Natural killer cell (primary cell): ENCODE results near the gene ERMAP. TPM values are rescaled to one million over a fixed set of nuclear protein-coding genes. Genes with fewer than 3 reads are reported as not detected.

Experiments
- ATAC-seq, 3 donors: fragments of 150-1000 bp in 2 of 3; fragments of 200-7000 bp in 1 of 3; cut with Tn5 transposase; 1 replicate in 1 of 3; 2 replicates in 2 of 3; pipeline ENCODE4 v1.10.0; 2021; ENCODE audit warnings: mild to moderate bottlenecking in 2 of 3, moderate library complexity in 2 of 3
- DNase-seq, 2 donors: peaks; one replicate each; pipeline versions ENCODE4 v3.0.0 to v3.0.0-alpha.2; 2013 to 2021; ENCODE audit warnings: mixed read lengths in 1 of 2
- H3K27ac ChIP-seq: one replicate; pipeline ENCODE4 v1.5.1; 2013; ENCODE audit warnings: mild to moderate bottlenecking, low read length
- H3K27me3 ChIP-seq: one replicate; pipeline ENCODE4 v1.6.1; 2013; ENCODE audit warnings: low read length; ENCODE audit not compliant: control insufficient read depth, insufficient read depth
- H3K36me3 ChIP-seq: one replicate; pipeline ENCODE4 v1.6.1; 2013; ENCODE audit warnings: low read length; ENCODE audit not compliant: control insufficient read depth, insufficient read depth
- H3K4me1 ChIP-seq: one replicate; pipeline ENCODE4 v1.6.1; 2013; ENCODE audit warnings: low read length; ENCODE audit not compliant: control insufficient read depth, insufficient read depth
- H3K4me3 ChIP-seq: one replicate; pipeline ENCODE4 v1.5.1; 2013; ENCODE audit warnings: low read length
- H3K9me3 ChIP-seq: one replicate; pipeline ENCODE4 v1.6.1; 2013; ENCODE audit warnings: low read length; ENCODE audit not compliant: control insufficient read depth, insufficient read depth
- H3K27ac Mint-ChIP-seq, 2 donors: one replicate each; pipeline ENCODE4 v1.8.0; 2022; ENCODE audit warnings: mild to moderate bottlenecking in 2 of 2, mixed read lengths in 2 of 2, moderate library complexity in 1 of 2
- H3K27me3 Mint-ChIP-seq, 2 donors: one replicate each; pipeline ENCODE4 v1.8.0; 2022; ENCODE audit warnings: low read depth in 2 of 2, mixed read lengths in 2 of 2
- H3K36me3 Mint-ChIP-seq: one replicate; pipeline ENCODE4 v1.8.0; 2022; ENCODE audit warnings: mixed read lengths
- H3K4me1 Mint-ChIP-seq, 2 donors: one replicate each; pipeline ENCODE4 v1.8.0; 2022; ENCODE audit warnings: mixed read lengths in 2 of 2
- H3K4me3 Mint-ChIP-seq: one replicate; pipeline ENCODE4 v1.8.0; 2022; ENCODE audit warnings: mild to moderate bottlenecking, moderate library complexity, mixed read lengths
- H3K9me3 Mint-ChIP-seq, 2 donors: one replicate each; pipeline ENCODE4 v1.8.0; 2022; ENCODE audit warnings: mixed read lengths in 2 of 2
- WGBS: methylation state at CpG from one replicate; pipeline ENCODE4 v1.1.7; 2013; ENCODE audit warnings: missing lambda C conversion rate; ENCODE audit not compliant: insufficient coverage; 5-methylcytosine and 5-hydroxymethylcytosine counted together
- intact Hi-C: fragments of 100-400 bp; cut with micrococcal nuclease; formaldehyde crosslinking; loops from one replicate; pipeline ENCODE4 v1.14.2; 2022
- total RNA-seq, 4 donors: library from RNA; stranded (reverse); fragments of 120-200 nt in 1 of 4; gene quantifications; one replicate each; pipeline versions ENCODE4 v1.2.3 to v1.2.4, GENCODE V29; 2013 to 2022
- TF ChIP-seq, protein P1 (sequence below): fragments of 200-600 bp; IDR thresholded peaks from one replicate; pipeline ENCODE4 v1.8.0; 2022; ENCODE audit warnings: antibody characterized with exemption

The ERMAP gene
- total RNA-seq, 3 donors from 2014 or later (not counting 1 experiment from before 2014, with no cell fraction given): 7.0 to 7.5 (median 7.5) TPM

DNA sequence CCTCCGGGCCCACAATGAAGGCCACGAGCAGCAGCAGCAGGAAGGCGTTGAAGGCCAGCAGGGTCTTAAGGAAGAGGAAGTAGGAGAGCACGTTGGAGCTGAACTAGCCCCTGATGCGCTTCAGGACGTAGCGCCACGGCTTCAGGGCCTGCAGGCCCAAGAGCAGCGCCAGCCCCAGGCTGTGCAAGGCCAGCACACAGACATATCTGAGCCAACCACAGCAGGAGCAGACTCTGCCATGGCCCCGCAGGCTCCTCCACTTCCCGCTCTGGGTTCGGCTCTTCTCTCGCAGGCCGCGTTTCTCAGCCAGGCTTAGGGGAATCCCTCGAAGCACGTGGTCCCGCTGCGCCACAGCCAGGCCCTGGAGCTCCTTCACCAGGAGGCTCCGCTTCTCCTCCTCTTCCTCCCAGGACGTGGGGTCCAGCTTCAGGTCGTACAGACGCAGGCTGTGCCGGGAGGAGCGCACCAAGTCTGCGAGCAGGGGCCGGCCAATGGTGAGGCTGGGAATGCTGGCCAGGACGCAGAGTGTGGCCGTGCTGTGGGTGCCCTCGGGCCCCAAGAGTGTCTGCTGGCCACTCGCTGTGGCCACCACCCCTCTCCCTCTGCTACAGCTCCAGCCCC, 71.2 kb downstream of the ERMAP start:
- Histone ChIP-seq H3K4me1 (no peaks in the 10 kb centered on the region), H3K36me3 (no peaks in the 10 kb centered on the region), H3K27ac (no peak overlapping the region), H3K4me3 (no peak overlapping the region), H3K27me3 (no peaks in the 10 kb centered on the region), H3K9me3 (no peaks in the 10 kb centered on the region)
- no peaks in the 10 kb centered on the region for H3K9me3 Mint-ChIP-seq
- no peak overlapping the region for H3K4me3 Mint-ChIP-seq
- WGBS: 91% methylated on average over 31 of the region's 31 CpGs
- H3K27ac Mint-ChIP-seq: no peak overlapping the region
- no peaks in the 10 kb centered on the region for H3K36me3 Mint-ChIP-seq
- no peak for ATAC-seq
- H3K27me3 Mint-ChIP-seq: peaks cover 6 to 11% of the 10 kb centered on the region in 2 donors
- intact Hi-C loops: no loop called here
- TF ChIP-seq, protein P1, sequence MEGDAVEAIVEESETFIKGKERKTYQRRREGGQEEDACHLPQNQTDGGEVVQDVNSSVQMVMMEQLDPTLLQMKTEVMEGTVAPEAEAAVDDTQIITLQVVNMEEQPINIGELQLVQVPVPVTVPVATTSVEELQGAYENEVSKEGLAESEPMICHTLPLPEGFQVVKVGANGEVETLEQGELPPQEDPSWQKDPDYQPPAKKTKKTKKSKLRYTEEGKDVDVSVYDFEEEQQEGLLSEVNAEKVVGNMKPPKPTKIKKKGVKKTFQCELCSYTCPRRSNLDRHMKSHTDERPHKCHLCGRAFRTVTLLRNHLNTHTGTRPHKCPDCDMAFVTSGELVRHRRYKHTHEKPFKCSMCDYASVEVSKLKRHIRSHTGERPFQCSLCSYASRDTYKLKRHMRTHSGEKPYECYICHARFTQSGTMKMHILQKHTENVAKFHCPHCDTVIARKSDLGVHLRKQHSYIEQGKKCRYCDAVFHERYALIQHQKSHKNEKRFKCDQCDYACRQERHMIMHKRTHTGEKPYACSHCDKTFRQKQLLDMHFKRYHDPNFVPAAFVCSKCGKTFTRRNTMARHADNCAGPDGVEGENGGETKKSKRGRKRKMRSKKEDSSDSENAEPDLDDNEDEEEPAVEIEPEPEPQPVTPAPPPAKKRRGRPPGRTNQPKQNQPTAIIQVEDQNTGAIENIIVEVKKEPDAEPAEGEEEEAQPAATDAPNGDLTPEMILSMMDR: no peak
- H3K4me1 Mint-ChIP-seq: no peaks in the 10 kb centered on the region
- no peak for DNase-seq

GRCh38 chr1:42889264-42889663, 72.3 kb downstream of the ERMAP start:
- no peaks in the 10 kb centered on the region for H3K36me3 Mint-ChIP-seq
- ATAC-seq (no peak), DNase-seq (no peak)
- intact Hi-C loops: no loop called here
- Histone ChIP-seq H3K27me3 (no peaks in the 10 kb centered on the region), H3K27ac (no peak overlapping the region), H3K4me3 (no peak overlapping the region), H3K9me3 (no peaks in the 10 kb centered on the region), H3K4me1 (no peaks in the 10 kb centered on the region), H3K36me3 (no peaks in the 10 kb centered on the region)
- H3K27ac Mint-ChIP-seq: no peak overlapping the region
- H3K4me3 Mint-ChIP-seq: no peak overlapping the region
- H3K27me3 Mint-ChIP-seq: peaks cover 7 to 10% of the 10 kb centered on the region in 2 donors
- no peaks in the 10 kb centered on the region for H3K4me1 Mint-ChIP-seq
- no peaks in the 10 kb centered on the region for H3K9me3 Mint-ChIP-seq
- TF ChIP-seq, protein P1: no peak
- 80% methylated on average over 3 of the region's 4 CpGs for WGBS

DNA sequence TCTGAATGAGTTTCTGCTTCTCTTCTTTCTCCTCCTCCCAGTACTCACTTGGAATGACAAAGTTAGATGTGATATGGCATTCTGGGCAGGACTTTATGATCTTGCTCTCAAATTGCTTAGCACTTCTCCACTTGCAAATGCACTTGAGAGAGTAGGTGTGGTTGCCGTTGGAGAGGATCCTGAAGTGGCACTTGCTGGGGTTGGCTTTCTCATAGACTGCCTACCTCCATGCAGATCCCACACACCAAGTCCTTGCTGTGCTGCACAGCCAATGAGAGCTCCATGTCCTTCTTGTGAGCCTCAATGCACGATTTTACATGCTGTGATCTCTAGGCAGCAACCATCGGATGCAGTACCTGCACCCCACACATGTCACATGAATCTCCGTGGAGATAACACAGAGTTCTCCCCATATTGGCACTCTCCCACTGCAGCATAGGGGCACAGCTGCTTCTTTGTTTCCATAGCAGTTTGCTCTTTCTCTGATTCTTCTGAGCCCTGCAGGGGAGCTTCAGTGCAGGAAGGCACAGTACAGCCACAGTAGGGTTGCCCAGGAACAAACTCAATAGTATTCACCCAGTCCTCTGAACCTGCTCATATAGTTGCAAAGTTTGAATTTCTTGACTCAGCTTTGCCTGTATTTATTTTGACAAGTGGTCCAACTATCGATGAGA, 74.7 kb downstream of the ERMAP start:
- intact Hi-C loops: no loop called here
- Histone ChIP-seq H3K4me1 (no peaks in the 10 kb centered on the region), H3K27ac (no peak overlapping the region), H3K27me3 (no peaks in the 10 kb centered on the region), H3K9me3 (no peaks in the 10 kb centered on the region), H3K36me3 (no peaks in the 10 kb centered on the region), H3K4me3 (no peak overlapping the region)
- ATAC-seq: no peak
- no peaks in the 10 kb centered on the region for H3K4me1 Mint-ChIP-seq
- no peak overlapping the region for H3K4me3 Mint-ChIP-seq
- TF ChIP-seq, protein P1: no peak
- no peak overlapping the region for H3K27ac Mint-ChIP-seq
- no peaks in the 10 kb centered on the region for H3K9me3 Mint-ChIP-seq
- H3K36me3 Mint-ChIP-seq: no peaks in the 10 kb centered on the region
- no peak for DNase-seq
- H3K27me3 Mint-ChIP-seq: peaks cover 18 to 20% of the 10 kb centered on the region in 2 donors
- WGBS: 69% methylated on average over 5 of the region's 5 CpGs

Other genes starting within 250 kb of the ERMAP start
- gene PPIH, start 158.7 kb upstream of the ERMAP start, total RNA-seq: 10 to 100 TPM; 41.2 to 50.3 (median 43.1) TPM
- 100 to 1,000 TPM; 239 to 305 (median 279) TPM for gene YBX1, start 134.7 kb upstream of the ERMAP start, total RNA-seq
- gene CLDN19, start 76.9 kb upstream of the ERMAP start, total RNA-seq: not detected
- gene P3H1, start 50.1 kb upstream of the ERMAP start, total RNA-seq: 10 to 100 TPM; 29.6 to 40.4 (median 37.9) TPM
- 10 to 100 TPM; 10.1 to 17.1 (median 12.7) TPM for gene C1orf50, start 49.9 kb upstream of the ERMAP start, total RNA-seq
- gene TMEM269, start 32.1 kb upstream of the ERMAP start, total RNA-seq: 1 to 10 TPM in 1 of 3 donors, under 1 TPM in 2; 0.18 to 1.4 (median 0.33) TPM
- gene SVBP, start 275 bp downstream of the ERMAP start, total RNA-seq: 10 to 100 TPM; 13.8 to 16.1 (median 15.2) TPM
- 1 to 10 TPM; 2.8 to 5.7 (median 5.2) TPM for gene ZNF691, start 29.5 kb downstream of the ERMAP start, total RNA-seq
- 100 to 1,000 TPM in 1 of 3 donors, 10 to 100 TPM in 2; 94.7 to 143 (median 95.1) TPM for gene SLC2A1, start 141.7 kb downstream of the ERMAP start, total RNA-seq